Prostate gland (tissue), 2 donors: ENCODE measurements around the gene MAPKAP1. TPM values are rescaled to one million over a fixed set of nuclear protein-coding genes. Genes with fewer than 3 reads are reported as not detected.

Source experiments
- DNase-seq: peaks from one replicate; pipeline ENCODE4 v3.0.0-alpha.2; 2019; ENCODE audit warnings: low spot score
- H3K27ac ChIP-seq, 2 donors: fragments of 200-600 bp; sonication (generic); 2 replicates each; pipeline ENCODE4 v1.5.1; 2017 to 2019
- H3K27me3 ChIP-seq: fragments of 200-600 bp; sonication (generic); replicated peaks from 2 replicates; pipeline ENCODE4 v1.5.1; 2019; ENCODE audit not compliant: insufficient read depth
- H3K36me3 ChIP-seq, 2 donors: fragments of 200-600 bp; sonication (generic); 1 replicate in 1 of 2; 2 replicates in 1 of 2; pipeline versions ENCODE4 v1.5.1 to v1.8.1; 2017 to 2019
- H3K4me1 ChIP-seq: fragments of 200-600 bp; sonication (generic); replicated peaks from 2 replicates; pipeline ENCODE4 v1.5.1; 2019
- H3K4me3 ChIP-seq, 2 donors: fragments of 200-600 bp; sonication (generic); 2 replicates each; pipeline ENCODE4 v1.5.1; 2017 to 2019
- H3K9me3 ChIP-seq: fragments of 200-600 bp; sonication (generic); 2 replicates; pipeline ENCODE4 v1.5.1; 2017
- POLR2A ChIP-seq: fragments of 450-650 bp; IDR thresholded peaks from one replicate; pipeline ENCODE4 v1.6.1; 2016; ENCODE audit warnings: antibody characterized with exemption, mild to moderate bottlenecking
- POLR2AphosphoS5 ChIP-seq: sonication (generic); formaldehyde crosslinking; IDR thresholded peaks from one replicate; pipeline ENCODE4 v1.6.1; 2017; ENCODE audit warnings: antibody characterized with exemption
- WGBS: methylation state at CpG from one replicate; pipeline ENCODE4 v1.1.5; 2018; 5-methylcytosine and 5-hydroxymethylcytosine counted together
- intact Hi-C: fragments of 100-400 bp; cut with DNase I; formaldehyde crosslinking; loops from one replicate; pipeline ENCODE4 v1.14.2; 2022
- total RNA-seq, 2 donors: library from RNA; depleted of rRNA; stranded (reverse); fragments of >200 nt; gene quantifications; one replicate each; pipeline ENCODE4 v1.1.0, GENCODE V29; 2016
- TF ChIP-seq, protein P1 (sequence below), 4 experiments: fragments of 200-600 bp in 2 of 4; fragments of 450-650 bp in 2 of 4; sonication (generic) in 2 of 4; IDR thresholded peaks; 1 replicate in 3 of 4; 2 replicates in 1 of 4; pipeline ENCODE4 v1.5.1; 2016 to 2019; ENCODE audit warnings: antibody characterized with exemption in 4 of 4, mild to moderate bottlenecking in 2 of 4, moderate library complexity in 2 of 4

The MAPKAP1 gene
- total RNA-seq, 2 donors from 2014 or later: 62.4 to 91.2 TPM

DNA sequence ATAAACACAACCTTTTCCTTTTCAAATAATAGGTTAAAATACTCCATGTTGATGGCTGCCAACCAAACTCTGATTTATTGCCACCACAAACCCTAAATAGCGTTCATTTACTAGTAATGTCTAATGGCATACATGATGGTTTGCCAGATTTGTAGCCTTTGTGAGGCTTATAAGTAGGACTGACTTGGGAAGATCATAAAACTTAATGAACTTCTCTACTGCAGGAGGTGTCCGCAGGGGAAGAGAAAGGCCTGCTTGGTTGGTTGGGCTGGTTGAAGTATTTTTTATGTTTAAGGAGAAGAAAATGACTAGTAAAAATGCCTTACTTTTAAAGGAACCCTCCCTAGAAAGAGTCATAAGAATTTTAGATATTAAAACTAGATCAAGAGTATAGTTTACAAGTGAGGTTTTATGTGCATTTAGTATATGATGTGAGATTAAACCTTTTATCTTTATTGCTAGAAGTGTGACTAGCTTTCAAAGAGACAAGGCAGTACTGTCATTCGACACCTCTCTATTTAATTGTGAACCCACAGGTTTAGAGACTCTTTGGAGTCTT is 45.1 kb upstream of the MAPKAP1 start:
- DNase-seq: no peak
- TF ChIP-seq, protein P1, sequence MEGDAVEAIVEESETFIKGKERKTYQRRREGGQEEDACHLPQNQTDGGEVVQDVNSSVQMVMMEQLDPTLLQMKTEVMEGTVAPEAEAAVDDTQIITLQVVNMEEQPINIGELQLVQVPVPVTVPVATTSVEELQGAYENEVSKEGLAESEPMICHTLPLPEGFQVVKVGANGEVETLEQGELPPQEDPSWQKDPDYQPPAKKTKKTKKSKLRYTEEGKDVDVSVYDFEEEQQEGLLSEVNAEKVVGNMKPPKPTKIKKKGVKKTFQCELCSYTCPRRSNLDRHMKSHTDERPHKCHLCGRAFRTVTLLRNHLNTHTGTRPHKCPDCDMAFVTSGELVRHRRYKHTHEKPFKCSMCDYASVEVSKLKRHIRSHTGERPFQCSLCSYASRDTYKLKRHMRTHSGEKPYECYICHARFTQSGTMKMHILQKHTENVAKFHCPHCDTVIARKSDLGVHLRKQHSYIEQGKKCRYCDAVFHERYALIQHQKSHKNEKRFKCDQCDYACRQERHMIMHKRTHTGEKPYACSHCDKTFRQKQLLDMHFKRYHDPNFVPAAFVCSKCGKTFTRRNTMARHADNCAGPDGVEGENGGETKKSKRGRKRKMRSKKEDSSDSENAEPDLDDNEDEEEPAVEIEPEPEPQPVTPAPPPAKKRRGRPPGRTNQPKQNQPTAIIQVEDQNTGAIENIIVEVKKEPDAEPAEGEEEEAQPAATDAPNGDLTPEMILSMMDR (IDR thresholded peaks at IDR 0.05): no peak
- no peak for TF ChIP-seq POLR2A
- no peak for TF ChIP-seq POLR2AphosphoS5
- H3K4me1 ChIP-seq: no peaks in the 10 kb centered on the region
- no peaks in the 10 kb centered on the region for H3K27me3 ChIP-seq
- H3K36me3 ChIP-seq: no peaks in the 10 kb centered on the region
- 25% methylated on average over 3 of the region's 3 CpGs for WGBS
- H3K27ac ChIP-seq: peak overlapping the region in 1 of 2 donors; percentile 2
- no peaks in the 10 kb centered on the region for H3K9me3 ChIP-seq
- intact Hi-C loops: loop anchor here (10.0 kb wide), 1 partner anchor 277 kb away; no protein-coding TSS in a partner anchor
- peak overlapping the region in 1 of 2 donors; percentile 3 for H3K4me3 ChIP-seq

DNA sequence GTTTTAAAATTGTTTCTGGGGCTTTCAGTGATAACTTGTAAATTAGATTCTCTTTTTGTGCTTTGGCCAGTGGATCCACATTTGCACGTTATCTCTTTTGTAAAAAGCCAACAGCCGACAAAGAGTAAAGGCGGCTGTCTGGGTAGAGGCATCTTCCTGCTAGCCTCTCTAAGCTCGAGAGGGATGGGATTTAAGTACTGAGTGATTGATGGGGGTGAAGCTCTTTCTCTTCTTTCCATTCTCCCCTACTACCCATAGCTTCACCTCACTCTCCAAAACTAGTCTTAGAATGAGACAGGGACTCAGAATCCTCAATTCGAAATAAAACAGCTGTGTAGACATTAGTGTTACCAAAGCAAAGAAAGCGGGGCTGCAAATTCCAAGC is 43.6 kb upstream of the MAPKAP1 start:
- peak overlapping the region; percentile 91 to 92 for H3K27ac ChIP-seq
- intact Hi-C loops: loop anchor here (10.0 kb wide), 1 partner anchor 276 kb away; no protein-coding TSS in a partner anchor

DNA sequence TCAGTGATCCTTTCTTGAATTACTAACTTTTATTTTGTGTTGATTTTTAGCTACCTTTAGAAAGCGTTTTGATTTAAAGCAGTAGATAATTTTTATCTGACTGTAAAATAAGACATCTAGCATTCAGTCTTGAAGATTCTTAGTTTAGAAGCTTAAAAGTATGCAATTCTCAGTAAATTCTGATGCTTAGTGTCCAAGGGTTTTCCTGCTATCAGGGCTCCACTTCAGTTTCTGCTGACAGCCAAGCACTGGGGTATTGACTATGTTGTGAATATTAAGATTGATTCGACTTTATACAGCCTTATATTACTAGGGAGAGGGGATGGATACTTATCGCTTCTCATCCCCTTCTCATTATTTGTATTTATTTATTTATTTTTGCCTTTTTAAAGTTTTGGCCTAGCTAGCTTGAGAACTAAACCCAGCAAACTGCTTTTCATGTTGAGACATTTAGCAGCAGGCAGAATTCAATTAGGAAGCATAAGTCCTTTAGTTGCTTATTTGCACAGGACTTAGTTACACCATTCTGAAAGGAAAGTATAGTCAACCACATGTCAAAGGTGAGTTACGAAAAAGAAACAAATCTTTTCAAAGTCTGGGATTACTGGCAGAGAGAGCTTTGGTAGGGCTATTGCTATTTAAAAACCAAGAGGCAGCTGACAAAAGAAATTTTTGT is 43.1 kb upstream of the MAPKAP1 start:
- 47% methylated on average over 4 of the region's 4 CpGs for WGBS
- Histone ChIP-seq H3K36me3 (no peaks in the 10 kb centered on the region), H3K4me3 (peak overlapping the region in 1 of 2 donors; percentile 84), H3K9me3 (no peaks in the 10 kb centered on the region), H3K27ac (peak overlapping the region; percentile 91 to 92), H3K4me1 (no peaks in the 10 kb centered on the region), H3K27me3 (no peaks in the 10 kb centered on the region)
- intact Hi-C loops: loop anchor here (5.0 to 10.0 kb wide), 5 partner anchors 72 to 345 kb away; no protein-coding TSS in a partner anchor
- DNase-seq: no peak
- TF ChIP-seq POLR2AphosphoS5: no peak
- TF ChIP-seq POLR2A: no peak
- TF ChIP-seq, protein P1 (IDR thresholded peaks at IDR 0.05): no peak

More for the DNA sequence above, 43.6 kb upstream of the MAPKAP1 start:
- H3K4me3 ChIP-seq: peak overlapping the region in 1 of 2 donors; percentile 84
- no peaks in the 10 kb centered on the region for H3K27me3 ChIP-seq
- no peaks in the 10 kb centered on the region for H3K9me3 ChIP-seq
- no peak for DNase-seq
- TF ChIP-seq POLR2AphosphoS5: no peak
- TF ChIP-seq, protein P1 (IDR thresholded peaks at IDR 0.05): no peak
- TF ChIP-seq POLR2A: no peak
- H3K4me1 ChIP-seq: no peaks in the 10 kb centered on the region
- 42% methylated on average over 6 of the region's 6 CpGs for WGBS
- no peaks in the 10 kb centered on the region for H3K36me3 ChIP-seq

DNA sequence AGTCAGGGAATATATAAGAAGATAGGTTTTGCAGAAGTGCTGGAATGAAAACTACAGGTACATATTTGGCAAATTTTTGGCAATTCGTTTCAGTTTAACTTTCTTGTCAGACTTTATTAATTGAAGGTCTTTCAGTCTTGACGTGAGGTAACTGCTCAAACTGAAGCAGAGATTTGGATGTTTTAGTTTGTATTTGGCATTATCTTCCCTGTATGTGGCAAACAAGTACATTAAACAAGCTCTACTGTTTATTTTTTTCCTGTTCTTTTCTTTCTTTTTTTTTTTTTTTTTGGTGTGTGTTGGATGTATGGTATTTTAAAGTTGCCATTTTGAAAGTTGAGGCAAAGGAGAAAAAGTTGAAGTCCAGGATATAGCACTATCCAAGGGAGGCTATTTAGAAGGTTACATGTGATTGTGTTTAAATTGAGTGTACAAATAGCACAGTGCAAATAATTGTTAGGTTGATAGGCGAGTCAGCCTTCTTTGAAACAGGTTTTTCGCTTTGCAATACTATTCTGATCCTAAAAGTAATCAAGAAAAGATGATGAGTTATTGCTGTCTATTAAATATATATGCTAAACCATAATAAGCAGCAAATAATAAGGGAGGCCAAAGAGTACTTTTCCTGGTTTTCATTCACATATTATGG is 42.4 kb upstream of the MAPKAP1 start:
- TF ChIP-seq, protein P1 (IDR thresholded peaks at IDR 0.05): no peak
- peak; percentile 24 for TF ChIP-seq POLR2AphosphoS5
- Histone ChIP-seq H3K9me3 (no peaks in the 10 kb centered on the region), H3K4me3 (peak overlapping the region; percentile 84 to 85), H3K27ac (peak overlapping the region; percentile 91 to 92), H3K4me1 (no peaks in the 10 kb centered on the region), H3K27me3 (no peaks in the 10 kb centered on the region), H3K36me3 (no peaks in the 10 kb centered on the region)
- DNase-seq: no peak
- WGBS: 41% methylated on average over 4 of the region's 4 CpGs
- intact Hi-C loops: loop anchor here (5.0 to 10.0 kb wide), 4 partner anchors 73 to 345 kb away; no protein-coding TSS in a partner anchor
